Uterus (tissue), 4 donors: ENCODE measurements around the gene CREBZF. TPM values are rescaled to one million over a fixed set of nuclear protein-coding genes. Genes with fewer than 3 reads are reported as not detected.

Experiments used
- DNase-seq, 2 donors: peaks; one replicate each; pipeline ENCODE4 v3.0.0-alpha.2; 2019 to 2020
- H3K27ac ChIP-seq, 2 donors: fragments of 200-600 bp; sonication (generic); 1 replicate in 1 of 2; 2 replicates in 1 of 2; pipeline ENCODE4 v1.5.1; 2016 to 2018
- H3K27me3 ChIP-seq, 2 donors: fragments of 200-600 bp; sonication (generic); one replicate each; pipeline ENCODE4 v1.5.1; 2018 to 2019; ENCODE audit warnings: control low read depth in 1 of 2
- H3K36me3 ChIP-seq, 2 donors: fragments of 200-600 bp; sonication (generic); one replicate each; pipeline ENCODE4 v1.5.1; 2019; ENCODE audit warnings: control low read depth in 1 of 2
- H3K4me1 ChIP-seq, 2 donors: fragments of 200-600 bp; sonication (generic); one replicate each; pipeline ENCODE4 v1.5.1; 2018 to 2019; ENCODE audit warnings: control low read depth in 1 of 2
- H3K4me3 ChIP-seq, 2 donors: fragments of 200-600 bp; sonication (generic); 1 replicate in 1 of 2; 2 replicates in 1 of 2; pipeline ENCODE4 v1.5.1; 2018 to 2019; ENCODE audit warnings: mild to moderate bottlenecking in 1 of 2
- H3K9me3 ChIP-seq, 2 donors: fragments of 200-600 bp; sonication (generic); one replicate each; pipeline ENCODE4 v1.5.1; 2019; ENCODE audit warnings: control low read depth in 1 of 2
- CTCF ChIP-seq, 4 experiments: fragments of 200-600 bp in 2 of 4; fragments of 450-650 bp in 2 of 4; sonication (generic) in 2 of 4; IDR thresholded peaks; one replicate each; pipeline ENCODE4 v1.5.1; 2016 to 2019; ENCODE audit warnings: antibody characterized with exemption in 4 of 4, mild to moderate bottlenecking in 2 of 4, moderate library complexity in 1 of 4
- POLR2A ChIP-seq, 2 donors: fragments of 450-650 bp; IDR thresholded peaks; one replicate each; pipeline ENCODE4 v1.6.1; 2016; ENCODE audit warnings: antibody characterized with exemption in 2 of 2, mild to moderate bottlenecking in 1 of 2, moderate library complexity in 1 of 2
- intact Hi-C: fragments of 100-400 bp; cut with DNase I; formaldehyde crosslinking; loops from one replicate; pipeline ENCODE4 v1.15.1; 2023; ENCODE audit warnings: low total_unique reads
- total RNA-seq, 4 donors: library from RNA; depleted of rRNA in 3 of 4; stranded (reverse); fragments of >200 nt in 3 of 4; gene quantifications; one replicate each; pipeline versions ENCODE4 v1.1.0 to v1.2.4, GENCODE V29; 2014 to 2023
- donor health status: DM: yes; HTN: yes; CAD: no.

Gene CREBZF
- total RNA-seq, 4 donors from 2014 or later = 77.7 to 133 (median 99.9) TPM

GRCh38 chr11:85663753-85664614 lies 945 bp downstream of the CREBZF start:
- TF ChIP-seq POLR2A (IDR thresholded peaks at IDR 0.05) = no peak
- TF ChIP-seq CTCF (IDR thresholded peaks at IDR 0.05) = peak; percentile 40 to 57 (median 50)
- Histone ChIP-seq H3K27ac (peak overlapping the region; percentile 95 to 98), H3K27me3 (no peaks in the 10 kb centered on the region), H3K36me3 (no peaks in the 10 kb centered on the region), H3K4me3 (peak overlapping the region; percentile 81 to 87), H3K9me3 (no peaks in the 10 kb centered on the region), H3K4me1 (peaks cover 0 to 7% of the 10 kb centered on the region in 2 donors)
- intact Hi-C loops = no loop called here
- DNase-seq = peak; percentile 61 to 64

- Histone ChIP-seq H3K27me3 (no peaks in the 10 kb centered on the region), H3K27ac (peak overlapping the region; percentile 95 to 98), H3K9me3 (no peaks in the 10 kb centered on the region), H3K36me3 (no peaks in the 10 kb centered on the region), H3K4me1 (peaks cover 0 to 9% of the 10 kb centered on the region in 2 donors), H3K4me3 (peak overlapping the region; percentile 81 to 87)
- no peak for DNase-seq
- TF ChIP-seq POLR2A (IDR thresholded peaks at IDR 0.05) (no peak), CTCF (IDR thresholded peaks at IDR 0.05) (no peak)
- intact Hi-C loops = no loop called here
Measured at GRCh38 chr11:85663080-85663752, 1.7 kb downstream of the CREBZF start.

GRCh38 chr11:85661972-85662664 lies 2.8 kb downstream of the CREBZF start:
- no peak overlapping the region for H3K27ac ChIP-seq
- H3K9me3 ChIP-seq = no peaks in the 10 kb centered on the region
- H3K36me3 ChIP-seq = no peaks in the 10 kb centered on the region
- intact Hi-C loops = no loop called here
- H3K27me3 ChIP-seq = no peaks in the 10 kb centered on the region
- TF ChIP-seq POLR2A (IDR thresholded peaks at IDR 0.05) = no peak
- TF ChIP-seq CTCF (IDR thresholded peaks at IDR 0.05) = no peak
- no peak for DNase-seq
- H3K4me3 ChIP-seq = peak overlapping the region; percentile 81 to 87
- peaks cover 0 to 16% of the 10 kb centered on the region in 2 donors for H3K4me1 ChIP-seq

GRCh38 chr11:85658180-85658579 lies 6.7 kb downstream of the CREBZF start:
- Histone ChIP-seq H3K9me3 (no peaks in the 10 kb centered on the region), H3K4me1 (peaks cover 0 to 16% of the 10 kb centered on the region in 2 donors), H3K36me3 (no peaks in the 10 kb centered on the region), H3K27ac (no peak overlapping the region), H3K4me3 (no peak overlapping the region), H3K27me3 (no peaks in the 10 kb centered on the region)
- intact Hi-C loops = no loop called here
- DNase-seq = no peak
- no peak for TF ChIP-seq POLR2A (IDR thresholded peaks at IDR 0.05)
- TF ChIP-seq CTCF (IDR thresholded peaks at IDR 0.05) = no peak
